HL-60/S4 (cell line): ENCODE results near the gene PRTFDC1.
"Not testable (repeated sequence)": the region's sequence is repeated elsewhere in the genome, so short reads cannot be mapped to it uniquely, and the experiment has no call there.

Experiments used
- in situ Hi-C: fragments of 300-500 bp; cut with MboI; formaldehyde crosslinking; loops from 2 replicates; pipeline ENCODE4 v1.14.3; 2022; ENCODE audit warnings: low sequenced_read_pairs

PRTFDC1 gene

DNA sequence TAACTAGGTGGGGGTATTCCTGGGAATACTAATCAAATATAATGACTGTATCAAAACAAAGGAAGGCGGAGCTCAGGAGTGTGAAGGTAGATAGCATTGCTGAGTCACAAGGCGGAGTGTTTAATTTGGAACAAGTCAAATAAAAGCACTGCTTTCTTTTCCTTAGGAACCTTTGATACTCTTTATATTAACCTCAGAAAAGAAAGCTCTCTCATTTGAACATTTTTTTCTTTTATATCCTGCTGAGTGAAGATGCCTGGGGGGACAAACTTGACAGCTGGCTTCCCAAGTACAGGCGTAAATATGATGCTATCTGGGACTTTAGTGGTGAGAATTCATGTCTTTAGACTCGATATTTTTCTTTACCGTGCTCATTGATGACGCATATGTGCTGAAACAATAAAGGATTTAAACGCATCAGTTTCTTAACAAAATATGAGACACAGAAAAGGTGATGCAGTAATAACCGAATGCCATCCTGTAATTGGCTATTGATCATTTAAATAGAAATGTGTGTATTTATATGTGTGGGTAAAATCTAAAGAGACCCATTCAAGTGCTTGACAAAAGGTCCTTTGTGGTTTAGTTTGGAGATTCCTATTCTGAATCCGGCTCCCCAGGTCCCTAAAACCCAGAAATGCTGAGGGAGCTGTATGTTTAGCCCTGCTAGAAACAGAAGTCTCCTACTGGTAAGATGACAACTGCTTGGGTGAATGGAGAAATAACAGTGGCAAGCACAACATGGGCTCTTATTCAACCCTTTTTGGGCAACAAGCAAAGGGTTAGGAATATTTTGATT lies 102.7 kb downstream of the PRTFDC1 start:
- in situ Hi-C loops: no loop called here

DNA sequence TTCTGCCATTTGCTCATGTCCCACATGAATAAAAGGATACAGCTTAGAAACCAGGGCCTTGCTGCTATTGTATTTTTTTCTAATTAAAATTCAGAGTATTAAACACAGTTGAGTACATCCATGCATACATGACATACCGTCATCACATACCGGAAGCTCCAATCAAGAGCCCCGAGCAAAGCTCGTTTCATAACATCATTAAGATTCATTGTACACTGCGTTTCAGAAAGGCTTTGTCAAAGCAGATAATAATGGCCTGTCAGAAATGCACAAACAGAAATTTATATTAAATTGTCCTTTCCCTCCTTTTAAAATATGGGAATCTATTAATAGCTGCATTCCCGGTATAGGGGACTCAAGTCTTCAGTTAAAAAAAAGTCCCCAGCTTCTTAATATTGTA lies 103.4 kb downstream of the PRTFDC1 start:
- in situ Hi-C loops: no loop called here

DNA sequence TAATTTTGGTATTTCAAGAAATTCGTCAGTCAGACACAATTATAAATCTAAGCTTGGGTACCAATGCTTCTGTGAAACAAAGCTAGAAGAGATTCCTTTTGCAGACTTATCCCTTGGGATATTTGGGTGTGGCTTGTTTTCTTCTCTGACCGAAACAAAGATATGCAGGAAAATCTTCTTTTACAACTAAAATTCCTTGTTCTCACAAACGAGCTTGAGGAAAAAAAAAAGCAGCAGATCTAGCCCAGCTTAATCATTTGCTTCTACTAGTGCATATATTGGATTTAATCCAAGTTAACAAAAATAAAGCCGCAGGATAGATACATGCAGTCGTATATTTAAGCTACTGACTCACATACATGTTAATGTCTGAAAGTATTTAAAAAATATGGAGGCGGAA lies 104.2 kb downstream of the PRTFDC1 start:
- in situ Hi-C loops: no loop called here

- in situ Hi-C loops: no loop called here
Observed at GRCh38 chr10:24847112-24848070, 105.0 kb downstream of the PRTFDC1 start.

- in situ Hi-C loops: no loop called here
Observed at GRCh38 chr10:24844742-24845141, 107.7 kb downstream of the PRTFDC1 start.

GRCh38 chr10:24843256-24843655 lies 109.2 kb downstream of the PRTFDC1 start:
- in situ Hi-C loops: no loop called here

- in situ Hi-C loops: no loop called here
Observed at GRCh38 chr10:24842856-24843255, 109.5 kb downstream of the PRTFDC1 start.

GRCh38 chr10:24841530-24841929 lies 110.9 kb downstream of the PRTFDC1 start:
- in situ Hi-C loops: no loop called here

GRCh38 chr10:24840784-24841183 lies 111.6 kb downstream of the PRTFDC1 start:
- in situ Hi-C loops: no loop called here

DNA sequence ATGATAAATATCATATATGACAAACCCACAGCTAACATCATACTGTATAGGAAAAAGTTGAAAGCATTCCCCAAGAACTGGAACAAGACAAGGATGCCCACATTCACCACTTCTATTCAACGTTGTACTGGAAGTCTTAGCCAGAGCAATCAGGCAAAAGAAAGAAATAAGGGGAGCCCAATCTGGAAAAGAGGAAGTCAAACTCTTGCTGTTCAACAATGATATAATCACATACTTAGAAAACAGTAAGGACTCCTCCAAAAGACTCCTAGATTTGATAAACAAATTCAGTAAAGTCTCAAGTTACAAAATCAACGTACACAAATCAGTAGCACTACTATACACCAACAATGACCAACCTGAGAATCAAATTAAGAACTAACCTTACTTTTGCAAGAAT lies 114.6 kb downstream of the PRTFDC1 start:
- in situ Hi-C loops: not testable (repeated sequence)

- in situ Hi-C loops: no loop called here
Observed at GRCh38 chr10:24834869-24835268, 117.5 kb downstream of the PRTFDC1 start.

GRCh38 chr10:24826009-24826408 lies 126.4 kb downstream of the PRTFDC1 start:
- in situ Hi-C loops: no loop called here

GRCh38 chr10:24825551-24825950 lies 126.9 kb downstream of the PRTFDC1 start:
- in situ Hi-C loops: no loop called here

GRCh38 chr10:24824536-24824935 lies 127.9 kb downstream of the PRTFDC1 start:
- in situ Hi-C loops: no loop called here

- in situ Hi-C loops: no loop called here
Observed at GRCh38 chr10:24824124-24824523, 128.3 kb downstream of the PRTFDC1 start.

DNA sequence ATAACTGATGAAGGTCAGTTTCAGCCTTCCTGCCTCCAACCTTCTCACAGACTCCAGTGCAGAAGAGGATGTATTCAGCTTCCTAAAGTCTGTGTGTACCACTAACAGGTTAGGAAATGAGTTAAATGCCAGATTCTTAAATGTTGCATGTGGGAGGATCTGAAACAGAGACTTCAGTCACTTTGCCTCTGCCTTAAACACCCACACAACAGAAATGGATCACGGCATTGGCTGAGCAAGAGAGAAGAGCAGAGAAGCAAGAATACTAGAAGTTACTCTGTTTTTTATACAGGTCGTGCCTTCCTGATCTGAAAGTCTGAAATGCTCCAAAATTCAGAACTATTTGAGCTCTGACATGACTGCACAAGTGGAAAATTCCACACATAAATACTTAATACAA lies 129.8 kb downstream of the PRTFDC1 start:
- in situ Hi-C loops: no loop called here

- in situ Hi-C loops: no loop called here
Observed at GRCh38 chr10:24821986-24822385, 130.4 kb downstream of the PRTFDC1 start.

- in situ Hi-C loops: no loop called here
Observed at GRCh38 chr10:24816868-24817396, 135.5 kb downstream of the PRTFDC1 start.

GRCh38 chr10:24814568-24815313 lies 137.7 kb downstream of the PRTFDC1 start:
- in situ Hi-C loops: no loop called here

DNA sequence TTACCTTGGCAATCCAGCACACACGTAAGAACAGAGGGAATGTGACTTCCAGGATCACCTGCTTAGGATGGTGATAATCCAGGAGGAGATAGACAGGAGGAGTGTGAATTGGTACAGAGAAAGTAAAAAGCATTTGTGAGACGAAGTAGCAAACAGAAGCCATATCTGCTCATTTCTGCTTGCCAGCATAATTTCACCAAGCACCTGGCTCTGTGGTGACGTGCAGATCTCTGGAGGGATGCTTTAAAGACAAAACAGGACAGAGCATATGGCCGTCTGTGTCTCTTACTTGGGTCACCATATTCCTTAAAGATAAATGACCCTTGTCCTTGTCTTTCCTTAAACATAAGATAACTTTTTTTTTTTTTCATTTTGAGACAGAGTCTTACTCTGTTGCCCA lies 138.6 kb downstream of the PRTFDC1 start:
- in situ Hi-C loops: no loop called here

GRCh38 chr10:24806262-24806661 lies 146.1 kb downstream of the PRTFDC1 start:
- in situ Hi-C loops: no loop called here
